HG03135 (cell line): ENCODE results near the gene ENTPD3.

Source experiments
- ATAC-seq: cut with Tn5 transposase; IDR thresholded peaks from one replicate; pipeline ENCODE4 v1.9.1; 2021; ENCODE audit warnings: mild to moderate bottlenecking, moderate library complexity; ENCODE audit not compliant: unreplicated experiment

ENTPD3 gene

DNA sequence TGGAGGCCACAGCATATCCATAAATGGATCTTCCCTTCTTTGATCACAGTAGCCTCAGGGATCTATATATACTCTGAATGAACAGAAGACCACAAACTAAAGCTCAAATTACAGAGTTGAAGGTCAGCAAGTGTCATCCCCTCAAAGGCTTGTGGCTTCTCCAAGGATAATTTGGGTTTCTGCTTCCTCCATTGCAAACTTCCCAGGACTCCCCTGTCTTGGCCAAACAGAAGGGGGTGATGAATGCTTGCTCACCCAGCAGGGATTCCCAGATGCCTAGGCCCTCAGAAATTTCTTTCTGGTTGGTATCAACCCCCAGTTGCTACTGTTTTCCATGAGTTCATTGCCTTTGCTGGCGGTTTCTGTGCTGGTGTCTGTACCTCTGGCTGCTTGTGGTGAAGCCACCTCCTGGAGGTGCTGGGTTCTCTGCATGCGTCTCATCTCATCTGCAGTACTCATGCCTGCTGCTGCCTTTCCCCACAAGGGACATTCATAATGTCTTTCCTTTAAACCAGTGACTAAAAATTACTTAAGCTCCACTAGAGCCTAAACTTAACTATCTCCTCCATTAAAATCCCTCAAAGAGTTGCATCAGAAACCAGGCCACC is 17.7 kb downstream of the ENTPD3 start:
- no peak for ATAC-seq

DNA sequence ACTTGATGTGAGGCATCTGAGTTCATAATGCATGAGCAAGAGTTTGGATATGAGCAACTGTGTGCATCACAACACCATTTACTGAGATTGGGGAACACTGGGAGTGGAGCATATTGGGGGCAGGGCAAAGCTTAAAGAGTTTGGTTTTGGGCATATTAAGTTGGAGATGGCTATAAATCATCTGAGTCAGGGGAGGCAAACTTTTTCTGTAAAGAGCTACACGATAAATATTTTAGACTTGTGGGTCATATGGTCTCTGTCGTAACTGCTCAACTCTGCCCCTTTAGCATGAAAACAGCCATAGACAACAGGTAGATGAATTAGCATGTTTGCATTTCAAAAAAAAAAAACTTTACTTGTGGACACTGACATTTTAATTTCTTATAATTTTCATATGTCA is 20.0 kb downstream of the ENTPD3 start:
- no peak for ATAC-seq

DNA sequence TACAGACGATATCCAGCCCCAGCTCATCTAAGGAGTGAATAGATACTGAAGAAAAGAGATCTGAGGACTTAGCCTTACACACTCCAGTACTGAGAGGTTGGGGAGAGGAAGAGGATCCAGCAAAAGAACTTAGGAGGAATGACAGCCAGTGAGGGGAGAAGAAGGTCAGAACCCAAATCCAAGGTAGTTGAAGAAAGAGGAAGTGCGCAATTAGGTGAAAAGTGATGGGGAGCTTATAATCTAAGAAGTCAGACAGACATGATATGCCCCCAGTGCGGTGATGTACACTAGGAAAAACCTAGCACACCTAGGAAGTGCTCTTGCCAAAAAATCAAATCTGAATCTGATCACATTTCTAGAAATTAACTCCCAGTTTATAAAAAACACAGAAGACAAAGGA is 20.6 kb downstream of the ENTPD3 start:
- ATAC-seq: no peak

DNA sequence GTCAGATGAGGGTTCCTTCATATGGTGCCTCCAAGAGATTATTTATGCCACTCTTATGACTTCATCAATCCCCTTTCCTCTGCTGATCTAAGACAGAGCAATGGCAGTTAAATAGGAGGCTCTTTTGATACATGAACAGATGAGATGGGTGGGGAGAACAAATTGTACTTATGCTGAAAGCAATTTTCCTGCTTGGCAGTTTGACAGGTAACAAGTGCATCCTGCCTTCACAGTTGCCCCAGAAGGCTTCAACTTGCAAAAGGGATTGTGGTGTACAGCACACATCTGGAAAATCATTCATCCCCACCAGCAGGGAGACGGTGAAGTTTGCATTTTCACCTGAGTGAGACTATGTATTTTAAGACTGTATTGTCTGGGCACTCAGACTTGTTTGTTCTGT is 27.3 kb downstream of the ENTPD3 start:
- no peak for ATAC-seq

DNA sequence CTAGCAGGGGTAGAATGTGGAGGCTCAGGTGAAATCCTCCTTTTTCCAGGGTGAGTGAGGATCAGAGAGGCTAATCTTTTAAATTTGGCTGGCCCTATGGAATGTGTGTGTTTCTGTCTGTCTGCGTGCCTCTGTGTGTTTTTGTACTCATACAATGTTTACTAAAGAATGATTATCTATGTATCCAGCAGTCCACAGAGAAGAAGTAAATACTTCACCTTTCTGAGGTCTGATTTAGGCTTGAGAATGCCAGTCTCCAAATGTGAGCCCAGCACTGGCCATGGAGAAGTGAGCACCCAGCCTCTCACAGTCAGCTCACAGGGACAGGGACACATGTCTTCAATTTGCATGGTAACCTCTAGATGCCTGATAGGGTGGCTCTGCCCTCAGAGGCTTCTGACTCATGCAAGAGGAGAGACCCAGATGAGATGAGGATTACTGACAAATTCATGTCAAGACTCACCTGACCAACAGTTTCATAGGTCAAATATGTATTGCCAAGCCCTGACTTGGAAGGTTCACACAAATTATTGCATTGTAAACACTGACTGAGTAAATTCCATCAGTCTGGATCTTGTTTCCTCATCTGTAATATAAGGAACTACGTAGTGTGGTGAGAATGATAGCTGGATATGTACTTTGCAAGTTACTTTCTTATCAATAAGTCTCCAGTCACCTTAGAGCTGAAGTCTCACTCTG is 31.0 kb downstream of the ENTPD3 start:
- no peak for ATAC-seq

DNA sequence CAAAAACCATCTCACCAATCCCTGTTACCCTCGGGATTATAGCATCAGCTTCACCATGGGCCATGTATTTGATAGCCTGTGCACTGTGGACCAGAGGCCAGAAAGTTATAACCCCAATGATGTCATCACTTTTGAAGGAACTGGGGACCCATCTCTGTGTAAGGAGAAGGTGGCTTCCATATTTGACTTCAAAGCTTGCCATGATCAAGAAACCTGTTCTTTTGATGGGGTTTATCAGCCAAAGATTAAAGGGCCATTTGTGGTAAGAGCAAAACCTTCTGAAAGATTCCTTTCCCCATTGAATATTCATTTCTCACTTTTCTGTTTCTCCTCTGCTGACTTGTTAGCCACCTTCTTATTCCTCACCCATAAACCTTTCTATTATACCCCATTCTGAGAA is 35.9 kb downstream of the ENTPD3 start:
- ATAC-seq: no peak

DNA sequence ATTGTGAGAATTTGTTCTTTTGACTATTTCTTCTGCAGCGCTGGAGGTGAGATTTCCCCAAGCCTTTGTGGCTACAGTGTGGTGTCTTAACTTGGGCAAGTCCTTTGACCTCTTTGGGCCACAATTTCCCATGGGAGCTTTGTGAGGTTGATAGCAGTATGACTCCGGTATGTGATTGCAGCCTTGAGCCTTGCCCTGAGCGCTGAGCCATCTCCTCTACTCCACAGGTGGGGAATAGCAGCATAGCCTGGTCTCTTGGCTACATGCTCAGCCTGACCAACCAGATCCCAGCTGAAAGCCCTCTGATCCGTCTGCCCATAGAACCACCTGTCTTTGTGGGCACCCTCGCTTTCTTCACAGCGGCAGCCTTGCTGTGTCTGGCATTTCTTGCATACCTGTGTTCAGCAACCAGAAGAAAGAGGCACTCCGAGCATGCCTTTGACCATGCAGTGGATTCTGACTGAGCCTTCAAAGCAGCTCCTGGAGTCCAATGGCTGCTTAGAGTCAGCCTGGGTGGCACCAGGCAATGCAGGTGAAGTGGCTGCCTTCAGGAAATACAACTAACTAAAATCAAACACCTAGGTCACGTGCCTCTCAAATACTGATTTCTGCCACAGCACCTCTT is 40.2 kb downstream of the ENTPD3 start:
- ATAC-seq: no peak

DNA sequence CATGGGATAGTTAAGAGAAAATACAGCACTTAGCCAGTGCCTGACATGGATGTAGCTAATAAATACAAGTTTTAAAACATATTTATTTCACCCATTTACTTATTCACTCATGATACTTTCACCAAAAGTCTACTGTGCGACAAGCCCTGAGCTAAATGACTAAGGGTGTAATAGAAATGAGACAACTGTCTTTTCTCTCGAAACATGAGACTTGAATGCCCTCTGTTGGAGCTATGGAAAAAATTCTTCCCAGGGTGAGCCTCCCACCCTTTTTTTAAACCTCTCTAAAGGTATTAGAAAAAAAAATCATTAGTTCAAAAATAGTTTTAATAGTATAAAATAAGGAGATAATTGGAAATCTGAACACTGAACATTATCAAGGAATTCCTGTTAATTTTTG is 45.8 kb downstream of the ENTPD3 start:
- ATAC-seq: no peak

DNA sequence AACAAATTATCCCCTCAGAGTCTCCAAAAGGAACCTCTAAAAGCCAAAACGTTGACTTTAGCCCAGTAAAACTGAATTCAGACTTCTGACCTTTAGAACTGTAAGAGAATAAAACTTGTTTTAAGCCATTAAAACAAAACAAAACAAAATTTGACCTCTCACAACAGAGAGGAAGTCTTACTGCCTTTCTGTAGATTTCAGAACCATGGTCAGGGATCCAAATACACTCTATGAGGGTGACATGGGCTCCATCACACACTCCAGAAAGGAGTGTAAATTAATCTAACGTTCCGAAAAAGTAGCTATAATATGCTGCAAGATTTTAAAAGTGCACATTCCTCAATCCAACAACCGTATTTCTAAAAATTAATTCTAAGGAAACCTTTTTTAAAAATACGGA is 50.9 kb downstream of the ENTPD3 start:
- no peak for ATAC-seq

DNA sequence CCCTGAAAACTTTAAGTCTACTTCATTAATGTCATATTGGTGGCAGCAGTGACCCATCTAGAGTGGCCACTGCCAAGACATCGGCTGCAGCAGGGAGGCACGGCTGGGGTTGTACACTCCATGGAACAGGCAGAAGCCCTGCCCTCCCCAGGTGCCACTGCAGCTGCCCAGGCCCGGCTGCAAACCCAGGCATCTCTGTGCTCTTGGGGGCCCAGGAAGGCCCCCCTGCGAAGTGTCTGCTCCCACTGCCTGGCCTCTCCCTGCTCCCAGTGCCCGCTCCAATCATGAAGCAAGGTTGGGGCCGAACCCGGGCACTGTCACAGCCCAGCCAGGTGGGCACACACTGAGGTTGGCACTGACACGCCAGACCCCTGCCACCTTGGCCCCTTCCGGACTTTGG is 58.1 kb downstream of the ENTPD3 start:
- ATAC-seq: no peak

DNA sequence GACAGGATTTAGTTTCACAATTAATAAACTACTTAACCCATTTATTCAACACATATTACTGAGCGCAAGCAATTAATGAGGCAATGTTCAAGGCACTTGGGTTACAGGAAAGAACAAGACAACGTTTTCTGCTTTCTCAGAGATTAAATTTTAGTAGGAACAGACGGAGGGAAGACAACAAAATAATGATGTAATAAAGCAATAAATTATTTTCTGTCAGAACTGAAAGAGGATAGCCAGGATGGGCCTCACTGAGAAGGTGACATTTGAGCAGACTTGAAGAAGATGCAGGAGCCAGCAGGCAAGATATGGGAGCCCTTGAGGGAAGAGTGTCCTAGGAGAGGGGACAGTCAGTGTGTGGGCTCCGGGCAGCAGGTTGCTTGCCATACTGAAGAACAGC is 58.9 kb downstream of the ENTPD3 start:
- no peak for ATAC-seq

DNA sequence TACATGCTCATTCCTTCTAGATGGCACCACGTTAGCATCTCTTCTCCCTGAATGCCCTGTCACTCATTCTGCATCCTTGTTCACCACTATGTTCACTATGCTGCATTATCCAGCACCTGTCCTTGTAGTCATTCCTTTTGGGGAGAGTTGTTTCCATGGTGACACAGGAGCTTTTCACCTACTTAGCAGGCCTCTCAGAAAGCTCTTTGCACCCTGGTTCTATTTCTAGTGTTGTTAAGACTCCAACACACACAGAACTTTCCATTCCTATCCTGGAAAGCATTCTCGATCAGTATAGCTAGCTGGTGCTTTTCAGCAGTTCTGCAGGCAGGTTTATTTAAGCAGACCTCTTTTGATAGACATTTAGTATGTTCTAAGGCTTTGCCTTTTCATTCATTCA is 63.5 kb downstream of the ENTPD3 start:
- ATAC-seq: no peak

DNA sequence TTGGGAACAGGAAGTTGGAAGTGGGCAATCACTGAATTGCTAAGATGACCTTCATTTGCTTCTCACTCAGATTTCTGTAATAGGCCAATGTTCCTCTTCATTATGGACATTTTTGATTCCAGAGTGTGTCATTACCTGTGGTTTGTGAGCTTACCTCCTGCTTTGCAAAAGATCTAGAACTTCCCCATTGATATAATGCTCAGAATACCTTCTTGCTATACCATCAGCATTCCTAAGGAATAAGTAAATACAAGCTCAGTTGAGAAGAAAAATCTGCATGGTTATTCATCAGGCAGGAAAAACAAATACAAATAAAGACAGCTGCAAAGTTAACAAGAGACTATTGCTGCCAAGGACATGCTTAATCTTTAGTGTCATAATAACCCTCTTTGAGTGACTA is 64.6 kb downstream of the ENTPD3 start:
- ATAC-seq: no peak

DNA sequence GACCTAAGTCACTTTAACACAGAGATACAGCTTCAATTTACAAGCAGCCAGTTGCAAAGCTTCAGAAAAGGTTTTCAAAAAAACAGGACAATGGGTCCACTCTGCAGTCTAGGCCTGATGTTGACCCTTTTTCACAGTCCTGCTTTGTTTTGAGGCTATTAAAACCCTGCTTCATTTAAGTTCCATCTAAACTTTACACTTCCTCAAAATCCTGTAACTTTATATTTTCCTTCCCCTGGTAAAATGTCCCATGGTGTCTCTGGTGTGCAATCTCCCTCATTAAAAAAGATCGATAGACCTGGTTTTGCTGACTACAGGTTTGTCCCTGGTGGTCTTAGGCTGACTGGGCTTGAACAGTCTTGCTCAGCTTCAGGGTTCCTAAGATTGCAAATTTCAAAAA is 65.1 kb downstream of the ENTPD3 start:
- no peak for ATAC-seq

DNA sequence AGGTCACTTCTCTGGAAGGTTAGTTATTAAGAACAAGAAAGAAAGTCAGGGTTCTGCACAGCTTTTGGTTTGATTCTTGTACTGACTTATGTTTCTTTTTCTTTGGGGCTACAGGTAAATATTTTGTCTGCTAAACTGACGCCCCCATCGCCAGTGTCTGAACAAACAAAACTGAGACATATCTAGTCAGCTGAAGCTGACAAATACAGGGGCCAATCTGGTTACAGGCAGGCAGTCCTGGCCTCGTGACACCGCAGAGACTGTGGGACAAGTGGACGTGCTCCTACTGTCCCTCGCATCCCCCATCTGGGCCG is 65.5 kb downstream of the ENTPD3 start:
- no peak for ATAC-seq

DNA sequence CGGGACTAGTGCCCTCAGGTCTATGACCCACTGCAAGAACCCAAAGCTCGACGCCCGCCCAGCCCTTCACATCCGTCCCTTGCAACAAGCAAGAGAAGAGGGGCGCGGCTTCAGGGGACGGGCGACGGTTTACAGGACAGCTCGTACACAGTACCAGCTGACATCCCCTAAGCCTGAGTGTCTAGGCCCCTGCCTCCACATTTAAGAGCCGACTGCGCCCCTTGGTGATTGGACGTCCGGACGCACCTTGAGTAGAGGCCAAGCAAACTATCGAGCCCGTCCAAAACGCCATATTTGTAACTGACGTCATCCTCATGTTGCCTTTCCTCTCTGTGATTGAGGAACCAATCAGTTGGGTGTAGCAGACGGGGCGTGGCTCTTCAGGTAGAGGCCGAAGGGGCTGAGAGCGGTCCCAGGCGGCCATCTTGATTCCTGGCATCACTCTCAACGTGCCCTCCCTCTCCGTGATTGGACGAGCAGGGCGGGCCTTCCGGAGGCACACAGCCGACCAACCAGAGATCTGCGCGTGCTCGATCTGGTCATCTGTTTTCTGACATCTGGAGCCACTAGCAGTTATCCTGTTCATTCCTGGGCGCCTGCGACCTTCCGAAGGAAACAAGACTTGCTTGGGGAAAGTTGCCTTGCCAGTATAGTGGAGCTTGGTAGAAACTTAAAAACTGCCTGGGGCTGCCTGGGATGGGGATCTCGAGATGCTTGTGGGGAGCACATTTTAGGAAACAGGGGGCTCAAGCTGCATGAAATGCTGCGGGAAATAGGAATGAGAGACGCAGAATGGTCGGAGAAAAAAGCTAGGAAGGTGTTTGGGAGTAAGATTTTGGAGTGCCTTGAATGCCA is 66.1 kb downstream of the ENTPD3 start:
- peak; percentile 95 for ATAC-seq

DNA sequence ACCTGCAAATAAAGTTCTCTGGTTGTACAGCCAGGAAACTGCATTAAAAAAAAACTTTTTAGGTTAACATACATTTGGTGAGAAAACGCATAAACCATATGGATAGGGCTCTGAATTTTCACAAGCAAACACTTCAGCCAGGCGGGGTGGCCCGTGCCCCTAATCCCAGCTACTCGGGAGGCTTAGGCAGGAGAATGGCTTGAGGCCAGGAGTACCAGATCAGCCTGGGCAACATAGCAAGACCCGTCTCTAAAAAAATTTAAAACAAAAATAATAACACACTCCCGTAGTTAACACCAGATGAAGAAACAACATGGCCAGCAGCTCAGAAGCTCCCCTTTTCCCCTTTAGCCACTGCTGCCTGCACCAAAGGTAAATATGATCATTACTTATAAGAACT is 66.9 kb downstream of the ENTPD3 start:
- no peak for ATAC-seq

DNA sequence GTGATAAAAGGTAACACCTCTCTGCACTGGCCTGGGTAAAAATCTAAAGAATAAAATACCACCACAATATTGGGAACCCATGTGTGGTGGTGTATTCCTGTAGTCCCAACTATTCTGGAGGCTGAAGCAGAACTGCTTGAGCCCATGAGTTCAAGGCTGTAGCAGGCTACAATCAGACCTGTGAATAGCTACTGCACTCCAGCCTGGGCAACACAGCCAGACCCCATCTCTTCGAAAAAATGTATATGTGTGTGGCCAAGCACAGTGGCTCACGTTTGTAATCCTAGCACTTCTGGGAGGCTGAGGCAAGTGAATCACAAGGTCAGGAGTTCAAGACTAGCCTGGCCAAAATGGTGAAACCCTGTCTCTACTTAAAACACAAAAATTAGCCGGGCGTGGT is 68.3 kb downstream of the ENTPD3 start:
- ATAC-seq: no peak

DNA sequence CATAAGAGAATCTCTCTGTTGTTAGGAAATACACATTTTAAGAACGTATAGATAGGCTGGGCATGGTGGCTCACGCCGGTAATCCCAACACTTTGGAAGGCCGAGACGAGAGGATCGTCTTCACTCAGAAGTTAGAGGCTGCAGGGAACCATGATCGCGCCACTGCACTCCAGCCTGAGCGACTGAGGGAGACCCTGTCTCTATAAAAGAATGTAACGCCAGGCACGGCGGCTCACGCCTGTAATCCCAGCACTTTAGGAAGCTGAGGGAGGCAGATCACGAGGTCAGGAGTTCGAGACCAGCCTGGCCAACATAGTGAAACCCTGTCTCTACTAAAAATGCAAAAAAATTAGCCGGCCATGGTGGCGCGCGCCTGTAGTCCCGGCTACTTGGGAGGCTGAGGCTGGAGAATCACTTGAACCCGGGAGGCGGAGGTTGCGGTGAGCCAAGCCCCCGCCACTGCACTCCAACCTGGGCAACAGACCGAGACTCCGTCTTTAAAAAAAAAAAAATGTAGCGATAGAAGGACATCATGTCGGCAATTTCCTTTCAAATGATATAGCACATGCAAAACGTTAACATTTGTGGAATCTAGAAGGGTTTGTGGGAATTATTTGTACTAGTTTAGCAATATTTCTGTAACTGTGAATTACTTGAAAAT is 69.4 kb downstream of the ENTPD3 start:
- no peak for ATAC-seq

DNA sequence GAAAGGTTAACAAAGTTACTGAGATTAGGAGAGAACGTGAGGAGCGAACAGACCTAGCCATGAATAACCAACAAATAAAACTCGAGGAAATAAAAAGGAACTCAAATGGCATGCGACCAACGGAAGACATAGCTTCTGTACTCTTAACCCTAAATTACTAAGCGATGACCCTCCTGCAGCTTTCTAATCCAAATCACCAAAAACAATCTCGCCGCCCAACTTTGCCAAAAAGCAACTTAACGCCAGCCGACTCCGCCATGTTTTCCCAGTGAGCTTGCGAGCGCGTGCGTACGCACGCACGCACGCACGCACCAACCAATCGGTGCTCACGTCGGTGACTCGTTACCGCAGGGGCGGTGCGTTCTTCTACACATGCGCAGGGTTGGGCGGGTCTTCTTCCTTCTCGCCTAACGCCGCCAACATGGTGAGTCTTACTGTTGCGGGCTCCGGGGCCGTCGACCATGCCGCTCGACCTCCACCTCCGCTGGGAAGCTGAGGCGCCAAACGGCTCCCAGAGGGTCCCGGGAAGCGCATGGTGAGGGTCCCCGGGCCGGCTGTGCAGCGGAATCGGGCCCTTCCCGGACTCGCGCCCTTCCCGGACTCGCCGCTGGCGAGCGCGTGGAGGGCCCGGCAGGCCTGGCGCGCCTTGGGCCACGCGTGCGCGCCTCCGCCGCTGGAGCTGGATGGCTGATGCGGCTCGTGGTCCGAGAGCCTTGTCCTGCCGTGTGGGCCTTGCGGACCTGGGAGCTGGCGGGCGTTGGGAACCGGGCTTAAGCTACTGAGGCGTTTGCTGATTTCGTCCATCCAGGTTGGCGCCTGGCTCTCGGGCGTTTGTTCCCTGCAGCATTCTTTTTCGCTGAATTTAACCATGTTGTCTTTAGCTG is 70.2 kb downstream of the ENTPD3 start, which contains the start of gene RPL14:
TSS of gene RPL14 (plus strand) at position 400 of the 884 bp plus-strand sequence. CDS start at position 533, 133 bp downstream.
- peak; percentile 63 for ATAC-seq
